ENCODE measurements around the gene ANKRD33. TPM values are rescaled to one million over a fixed set of nuclear protein-coding genes. Genes with fewer than 3 reads are reported as not detected.

ANKRD33 gene
- total RNA-seq, 4 donors from 2014 or later = 0.60 to 0.66 TPM; not detected in 2

DNA sequence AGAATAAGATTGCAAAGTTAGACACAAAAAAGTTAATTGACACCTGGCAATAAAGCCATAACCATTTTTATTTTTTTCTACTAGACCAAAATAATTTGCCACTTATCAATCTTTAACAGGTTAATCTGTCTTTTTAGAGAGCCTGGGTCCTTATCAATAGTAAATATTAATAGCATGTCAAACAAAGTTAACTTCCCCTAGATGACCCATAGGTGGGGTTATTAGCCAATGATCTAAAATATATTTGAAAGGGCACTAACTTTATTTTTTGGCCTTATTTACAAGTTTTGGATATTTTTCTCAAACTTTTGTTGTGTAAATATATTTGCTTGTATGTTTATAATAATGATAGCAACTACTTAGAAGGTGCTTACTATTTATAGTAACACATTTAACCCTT is 3.9 kb downstream of the ANKRD33 start:
- no peaks in the 10 kb centered on the region for H3K27me3 ChIP-seq
- DNase-seq (ENCODE audit: low spot score in 2 of 2) = no peak
- no peaks in the 10 kb centered on the region for H3K9me3 ChIP-seq
- no peak overlapping the region for H3K27ac ChIP-seq
- peaks cover 0 to 24% (median 0%) of the 10 kb centered on the region in 4 donors for H3K4me1 ChIP-seq
- no peaks in the 10 kb centered on the region for H3K36me3 ChIP-seq
- TF ChIP-seq, protein P1, sequence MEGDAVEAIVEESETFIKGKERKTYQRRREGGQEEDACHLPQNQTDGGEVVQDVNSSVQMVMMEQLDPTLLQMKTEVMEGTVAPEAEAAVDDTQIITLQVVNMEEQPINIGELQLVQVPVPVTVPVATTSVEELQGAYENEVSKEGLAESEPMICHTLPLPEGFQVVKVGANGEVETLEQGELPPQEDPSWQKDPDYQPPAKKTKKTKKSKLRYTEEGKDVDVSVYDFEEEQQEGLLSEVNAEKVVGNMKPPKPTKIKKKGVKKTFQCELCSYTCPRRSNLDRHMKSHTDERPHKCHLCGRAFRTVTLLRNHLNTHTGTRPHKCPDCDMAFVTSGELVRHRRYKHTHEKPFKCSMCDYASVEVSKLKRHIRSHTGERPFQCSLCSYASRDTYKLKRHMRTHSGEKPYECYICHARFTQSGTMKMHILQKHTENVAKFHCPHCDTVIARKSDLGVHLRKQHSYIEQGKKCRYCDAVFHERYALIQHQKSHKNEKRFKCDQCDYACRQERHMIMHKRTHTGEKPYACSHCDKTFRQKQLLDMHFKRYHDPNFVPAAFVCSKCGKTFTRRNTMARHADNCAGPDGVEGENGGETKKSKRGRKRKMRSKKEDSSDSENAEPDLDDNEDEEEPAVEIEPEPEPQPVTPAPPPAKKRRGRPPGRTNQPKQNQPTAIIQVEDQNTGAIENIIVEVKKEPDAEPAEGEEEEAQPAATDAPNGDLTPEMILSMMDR (IDR thresholded peaks at IDR 0.05) = peak in 3 of 5 experiments; percentile 26 to 62 (median 53)
- TF ChIP-seq EP300 (IDR thresholded peaks at IDR 0.05) (no peak), POLR2A (IDR thresholded peaks at IDR 0.05) (no peak)
- no peak overlapping the region for H3K4me3 ChIP-seq

DNA sequence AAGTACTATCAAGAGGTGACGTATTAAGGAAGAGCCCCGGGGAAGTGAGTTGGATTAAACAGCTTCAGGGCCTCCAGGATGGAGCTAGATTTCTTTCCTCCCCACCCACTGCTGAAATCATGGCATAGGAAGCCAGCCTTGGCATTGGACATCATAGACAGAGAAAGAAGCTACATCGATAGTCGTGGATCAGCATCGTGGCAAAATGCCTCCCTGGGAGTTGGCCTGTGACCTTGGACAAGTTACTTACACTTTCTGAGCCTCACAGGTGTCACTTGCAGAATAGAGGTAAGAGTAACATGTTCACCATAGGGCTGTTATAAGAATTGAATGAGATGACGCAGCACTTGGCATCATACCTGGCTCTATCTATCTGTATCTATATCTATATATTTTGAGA is 5.9 kb downstream of the ANKRD33 start:
- WGBS, 2 donors = 86 to 93% methylated on average over 6 of the region's 6 CpGs
- Histone ChIP-seq H3K27ac (no peak overlapping the region), H3K9me3 (no peaks in the 10 kb centered on the region), H3K27me3 (no peaks in the 10 kb centered on the region), H3K4me1 (peaks cover 0 to 22% (median 0%) of the 10 kb centered on the region in 4 donors), H3K36me3 (no peaks in the 10 kb centered on the region), H3K4me3 (no peak overlapping the region)
- TF ChIP-seq EP300 (IDR thresholded peaks at IDR 0.05) (no peak), POLR2A (IDR thresholded peaks at IDR 0.05) (no peak)
- TF ChIP-seq, protein P1 (IDR thresholded peaks at IDR 0.05) = no peak
- DNase-seq (ENCODE audit: low spot score in 2 of 2) = no peak

DNA sequence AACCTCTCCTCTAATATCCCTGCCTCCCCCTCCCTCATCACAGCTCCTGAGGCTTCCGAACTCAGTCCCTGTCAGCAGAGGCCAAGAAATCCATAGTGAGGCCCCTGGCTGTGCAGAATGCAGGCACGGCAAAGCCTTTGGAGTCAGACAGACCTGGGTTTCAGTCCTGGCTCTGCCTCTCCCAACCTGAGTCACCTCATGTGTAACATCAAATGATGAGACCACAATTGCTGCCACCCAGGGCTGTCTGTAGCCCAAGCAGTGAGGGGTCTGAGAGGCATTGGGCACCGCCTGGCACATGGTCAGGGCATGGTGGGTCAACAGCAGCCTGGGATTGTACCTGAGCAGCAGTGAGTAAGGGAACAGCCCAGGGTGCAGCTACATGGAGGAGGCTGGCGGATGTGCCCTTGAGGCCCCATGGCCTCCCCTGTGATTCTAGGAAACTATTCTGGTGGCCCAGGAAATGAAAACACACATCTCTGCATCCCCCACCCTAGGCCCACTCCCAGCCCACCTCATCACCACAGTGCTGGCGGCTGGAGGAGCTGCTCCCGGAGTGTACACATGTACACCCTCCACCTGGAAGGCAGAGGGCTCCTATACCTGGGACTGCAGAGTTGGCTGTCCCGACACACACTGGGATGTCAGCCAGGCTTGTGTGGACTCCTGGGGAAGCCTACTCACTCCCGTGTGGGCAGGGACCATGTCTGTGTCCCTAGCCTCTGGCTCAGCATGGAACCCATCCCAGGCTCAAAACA is 7.7 kb downstream of the ANKRD33 start:
- 84 to 96% methylated on average over 5 to 8 of the region's 8 CpGs for WGBS, 2 donors
- no peak for DNase-seq (ENCODE audit: low spot score in 2 of 2)
- no peak overlapping the region for H3K27ac ChIP-seq

DNA sequence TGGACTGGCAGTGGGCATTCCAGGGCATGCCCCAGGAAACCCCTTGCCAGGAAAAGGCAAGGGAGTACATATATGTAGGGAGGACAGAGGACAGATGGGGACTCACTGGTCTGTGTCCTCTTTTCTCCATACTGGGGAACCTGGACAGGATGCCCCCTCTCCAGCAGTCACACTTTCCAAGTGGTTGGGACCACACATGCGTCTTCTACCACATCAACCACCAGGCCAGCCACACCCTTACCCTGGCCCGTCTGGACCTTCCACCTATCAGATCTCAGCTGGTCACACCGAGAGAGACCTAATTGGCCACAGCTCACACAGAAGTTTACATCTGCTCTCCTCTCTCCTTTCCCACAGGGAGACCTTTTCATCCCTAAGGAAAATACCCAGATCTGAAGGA is 8.3 kb downstream of the ANKRD33 start:
- no peak for DNase-seq (ENCODE audit: low spot score in 2 of 2)
- no peak overlapping the region for H3K27ac ChIP-seq
- H3K36me3 ChIP-seq = no peaks in the 10 kb centered on the region
- no peak overlapping the region for H3K4me3 ChIP-seq
- H3K4me1 ChIP-seq = peaks cover 0 to 22% (median 0%) of the 10 kb centered on the region in 4 donors
- WGBS, 2 donors = 74 to 82% methylated on average over 3 of the region's 3 CpGs
- TF ChIP-seq, protein P1 (IDR thresholded peaks at IDR 0.05) = no peak
- TF ChIP-seq EP300 (IDR thresholded peaks at IDR 0.05) (no peak), POLR2A (IDR thresholded peaks at IDR 0.05) (no peak)
- H3K9me3 ChIP-seq = no peaks in the 10 kb centered on the region
- H3K27me3 ChIP-seq = no peaks in the 10 kb centered on the region

More for the DNA sequence above, 7.7 kb downstream of the ANKRD33 start:
- Histone ChIP-seq H3K9me3 (no peaks in the 10 kb centered on the region), H3K4me1 (peaks cover 0 to 22% (median 0%) of the 10 kb centered on the region in 4 donors), H3K27me3 (no peaks in the 10 kb centered on the region), H3K36me3 (no peaks in the 10 kb centered on the region), H3K4me3 (no peak overlapping the region)
- TF ChIP-seq POLR2A (IDR thresholded peaks at IDR 0.05) = no peak
- TF ChIP-seq, protein P1 (IDR thresholded peaks at IDR 0.05) = no peak
- no peak for TF ChIP-seq EP300 (IDR thresholded peaks at IDR 0.05)

DNA sequence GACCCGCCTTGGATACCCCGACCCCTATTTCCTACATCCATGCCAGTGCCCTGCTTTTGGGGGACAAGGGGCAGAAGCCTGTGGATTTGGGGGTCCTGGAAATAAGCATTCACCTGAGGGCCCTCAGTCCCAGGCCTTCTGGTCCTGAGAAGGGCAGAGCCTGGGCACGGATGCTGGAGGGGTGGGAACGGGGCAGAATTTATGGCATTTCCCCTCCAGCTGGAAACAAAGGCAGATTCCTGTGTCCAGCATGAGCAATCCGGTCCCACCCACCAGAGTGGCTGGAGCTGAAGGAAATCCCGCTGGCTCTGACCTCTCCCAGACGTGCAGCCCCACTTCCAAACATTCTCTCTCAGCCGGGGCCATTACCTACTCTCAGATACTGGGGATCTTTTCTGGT is 9.3 kb downstream of the ANKRD33 start:
- TF ChIP-seq, protein P1 (IDR thresholded peaks at IDR 0.05) = no peak
- TF ChIP-seq POLR2A (IDR thresholded peaks at IDR 0.05) = no peak
- TF ChIP-seq EP300 (IDR thresholded peaks at IDR 0.05) = no peak
- WGBS, 2 donors = 59 to 71% methylated on average over 8 of the region's 8 CpGs
- DNase-seq (ENCODE audit: low spot score in 2 of 2) = no peak
- Histone ChIP-seq H3K27me3 (no peaks in the 10 kb centered on the region), H3K27ac (no peak overlapping the region), H3K4me1 (peaks cover 0 to 22% (median 0%) of the 10 kb centered on the region in 4 donors), H3K9me3 (no peaks in the 10 kb centered on the region), H3K36me3 (no peaks in the 10 kb centered on the region), H3K4me3 (no peak overlapping the region)

Measured in tibial nerve (tissue), 4 donors.